NOMO-1 treated with DMSO at 0.1 percent for 48 hours (cell line): ENCODE measurements around the gene SBNO2.
"Not testable (repeated sequence)": the region's sequence is repeated elsewhere in the genome, so short reads cannot be mapped to it uniquely, and the experiment has no call there.

Experiments used
- DNase-seq: peaks from one replicate; lab custom pipeline; 2025; ENCODE audit not compliant: unreplicated experiment; lab: John Stamatoyannopoulos, UW

Gene SBNO2

DNA sequence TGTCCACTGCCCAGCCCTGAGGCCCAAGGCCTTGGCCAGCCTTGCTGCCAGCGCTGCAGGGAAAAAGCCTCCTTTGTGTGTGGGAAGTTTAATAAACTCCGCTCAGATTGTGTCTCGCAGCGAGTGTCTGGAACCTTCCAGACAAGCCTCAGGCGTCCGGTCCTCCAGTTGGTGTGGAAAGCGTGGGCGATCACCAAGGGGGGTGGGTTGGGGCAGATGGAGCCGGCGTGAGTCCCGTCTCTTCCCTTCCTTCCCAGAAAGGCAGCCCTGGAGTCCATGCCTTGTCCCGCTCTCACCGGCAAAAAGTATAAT is 36.1 kb upstream of the SBNO2 start:
- no peak for DNase-seq

DNA sequence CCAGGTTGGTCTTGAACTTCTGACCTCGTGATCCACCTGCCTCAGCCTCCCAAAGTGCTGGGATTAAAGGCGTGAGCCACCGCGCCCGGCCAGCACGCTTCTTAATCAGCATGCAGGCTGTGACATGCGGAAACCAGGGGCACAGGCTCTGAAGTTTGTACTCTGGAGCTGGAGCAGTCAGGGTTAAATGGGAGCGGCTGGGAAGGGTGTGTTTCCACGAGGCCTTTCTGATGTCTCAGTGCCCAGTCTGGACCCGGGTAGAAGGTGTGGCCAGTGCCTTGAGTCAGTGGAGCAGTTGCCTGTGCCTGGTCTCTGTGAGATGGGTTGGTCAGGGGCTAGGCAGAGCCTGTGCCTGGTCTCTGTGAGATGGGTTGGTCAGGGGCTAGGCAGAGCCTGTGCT is 34.8 kb upstream of the SBNO2 start:
- not testable (repeated sequence) for DNase-seq

DNA sequence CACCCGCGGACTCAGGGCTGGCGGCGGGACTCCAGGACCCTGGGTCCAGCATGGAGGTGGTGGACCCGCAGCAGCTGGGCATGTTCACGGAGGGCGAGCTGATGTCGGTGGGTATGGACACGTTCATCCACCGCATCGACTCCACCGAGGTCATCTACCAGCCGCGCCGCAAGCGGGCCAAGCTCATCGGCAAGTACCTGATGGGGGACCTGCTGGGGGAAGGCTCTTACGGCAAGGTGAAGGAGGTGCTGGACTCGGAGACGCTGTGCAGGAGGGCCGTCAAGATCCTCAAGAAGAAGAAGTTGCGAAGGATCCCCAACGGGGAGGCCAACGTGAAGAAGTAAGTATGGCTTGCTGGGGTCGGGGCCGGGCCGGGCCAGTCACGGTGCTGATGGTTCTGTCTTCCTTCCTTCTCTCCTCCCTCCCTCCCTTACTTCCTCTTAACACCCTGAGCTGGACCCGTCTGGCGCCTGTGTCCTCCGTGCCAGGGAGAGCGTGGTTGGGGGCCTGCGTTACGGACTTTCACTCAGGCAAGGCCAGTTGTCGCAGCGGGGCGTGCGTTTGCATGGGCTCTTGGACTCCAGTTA is 32.9 kb upstream of the SBNO2 start:
- DNase-seq, result no peak

DNA sequence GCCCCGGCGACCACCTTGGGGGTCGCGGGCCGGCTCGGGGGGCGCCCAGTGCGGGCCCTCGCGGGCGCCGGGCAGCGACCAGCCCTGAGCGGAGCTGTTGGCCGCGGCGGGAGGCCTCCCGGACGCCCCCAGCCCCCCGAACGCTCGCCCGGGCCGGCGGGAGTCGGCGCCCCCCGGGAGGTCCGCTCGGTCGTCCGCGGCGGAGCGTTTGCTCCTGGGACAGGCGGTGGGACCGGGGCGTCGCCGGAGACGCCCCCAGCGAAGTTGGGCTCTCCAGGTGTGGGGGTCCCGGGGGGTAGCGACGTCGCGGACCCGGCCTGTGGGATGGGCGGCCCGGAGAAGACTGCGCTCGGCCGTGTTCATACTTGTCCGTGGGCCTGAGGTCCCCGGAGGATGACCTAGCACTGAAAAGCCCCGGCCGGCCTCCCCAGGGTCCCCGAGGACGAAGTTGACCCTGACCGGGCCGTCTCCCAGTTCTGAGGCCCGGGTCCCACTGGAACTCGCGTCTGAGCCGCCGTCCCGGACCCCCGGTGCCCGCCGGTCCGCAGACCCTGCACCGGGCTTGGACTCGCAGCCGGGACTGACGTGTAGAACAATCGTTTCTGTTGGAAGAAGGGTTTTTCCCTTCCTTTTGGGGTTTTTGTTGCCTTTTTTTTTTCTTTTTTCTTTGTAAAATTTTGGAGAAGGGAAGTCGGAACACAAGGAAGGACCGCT is 32.2 kb upstream of the SBNO2 start:
- DNase-seq, result no peak

DNA sequence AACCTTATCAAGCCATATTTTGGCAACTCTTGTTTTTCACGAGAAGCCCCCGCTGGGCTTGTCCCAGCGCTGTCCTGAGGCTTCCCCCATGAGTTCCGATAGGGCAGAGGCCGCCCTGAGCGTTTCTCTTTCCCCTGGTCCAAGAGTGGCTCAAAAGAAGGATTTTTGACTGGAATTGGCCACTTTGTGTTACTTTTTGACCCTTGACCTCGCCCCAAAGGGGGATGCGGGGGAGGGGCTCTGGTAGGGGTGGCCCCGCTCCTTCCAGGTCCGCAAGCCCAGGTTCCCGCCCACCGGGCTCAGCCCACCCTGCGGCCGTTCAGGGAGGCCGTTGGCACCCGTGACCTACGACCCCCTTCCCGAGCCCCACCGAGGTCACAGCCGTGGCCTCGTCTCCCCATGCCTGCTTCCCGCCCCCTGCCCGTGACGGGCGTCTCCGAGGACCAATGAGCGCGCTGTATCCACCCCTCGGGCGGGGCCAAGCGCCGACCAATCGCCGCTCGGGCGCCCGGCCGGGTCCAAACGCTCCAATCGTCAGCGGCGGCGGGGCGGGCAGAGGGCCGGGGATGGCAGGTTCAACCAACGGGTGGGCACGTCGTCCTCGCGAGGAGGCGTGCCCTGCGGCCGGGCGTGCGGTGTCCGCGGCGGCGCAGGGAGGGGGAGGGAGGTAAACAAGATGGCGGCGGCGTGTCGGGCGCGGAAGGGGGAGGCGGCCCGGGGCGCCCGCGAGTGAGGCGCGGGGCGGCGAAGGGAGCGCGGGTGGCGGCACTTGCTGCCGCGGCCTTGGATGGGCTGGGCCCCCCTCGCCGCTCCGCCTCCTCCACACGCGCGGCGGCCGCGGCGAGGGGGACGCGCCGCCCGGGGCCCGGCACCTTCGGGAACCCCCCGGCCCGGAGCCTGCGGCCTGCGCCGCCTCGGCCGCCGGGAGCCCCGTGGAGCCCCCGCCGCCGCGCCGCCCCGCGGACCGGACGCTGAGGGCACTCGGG is 31.3 kb upstream of the SBNO2 start, which contains the start of gene STK11:
Gene STK11 (plus strand): TSS at position 665 of the 986 bp plus-strand sequence. CDS start 1,136 bp downstream, outside the sequence.
- DNase-seq, result peak; percentile 97

DNA sequence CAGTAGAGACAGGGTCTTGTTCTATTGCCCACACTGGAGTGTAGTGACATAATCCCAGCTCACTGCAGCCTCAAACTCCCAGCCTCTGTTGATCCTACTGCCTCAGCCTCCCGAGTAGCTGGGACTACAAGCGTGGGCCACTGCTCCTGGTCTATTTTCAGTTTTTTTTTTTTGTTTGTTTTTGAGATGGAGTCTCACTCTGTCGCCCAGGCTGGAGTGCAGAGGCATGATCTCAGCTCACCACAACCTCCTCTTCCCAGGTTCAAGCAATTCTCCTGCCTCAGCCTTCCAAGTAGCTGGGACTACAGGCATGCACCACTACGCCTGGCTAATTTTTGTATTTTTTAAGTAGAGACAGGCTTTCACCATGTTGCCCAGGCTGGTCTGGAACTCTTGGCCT is 26.5 kb upstream of the SBNO2 start:
- not testable (repeated sequence) for DNase-seq

DNA sequence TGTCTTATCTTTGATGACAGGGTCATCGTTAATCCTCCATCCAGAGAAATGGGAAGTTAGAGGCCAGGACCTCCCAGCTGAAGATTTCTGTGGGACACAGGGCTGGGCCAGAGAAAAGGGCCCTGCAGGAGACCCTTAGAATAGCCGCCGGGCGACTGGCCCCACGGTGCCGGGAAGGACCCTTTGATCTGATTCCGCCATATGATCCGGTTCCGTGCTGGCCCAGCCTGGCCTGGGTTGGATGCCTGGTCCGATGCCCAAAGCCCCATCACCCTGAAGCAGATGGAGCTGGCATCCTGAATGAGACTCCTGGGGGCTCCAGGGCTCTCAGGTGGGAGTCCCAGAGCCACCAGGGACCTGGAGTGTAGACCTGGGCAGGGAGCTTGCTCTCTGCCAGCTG is 25.5 kb upstream of the SBNO2 start:
- DNase-seq, result no peak

DNA sequence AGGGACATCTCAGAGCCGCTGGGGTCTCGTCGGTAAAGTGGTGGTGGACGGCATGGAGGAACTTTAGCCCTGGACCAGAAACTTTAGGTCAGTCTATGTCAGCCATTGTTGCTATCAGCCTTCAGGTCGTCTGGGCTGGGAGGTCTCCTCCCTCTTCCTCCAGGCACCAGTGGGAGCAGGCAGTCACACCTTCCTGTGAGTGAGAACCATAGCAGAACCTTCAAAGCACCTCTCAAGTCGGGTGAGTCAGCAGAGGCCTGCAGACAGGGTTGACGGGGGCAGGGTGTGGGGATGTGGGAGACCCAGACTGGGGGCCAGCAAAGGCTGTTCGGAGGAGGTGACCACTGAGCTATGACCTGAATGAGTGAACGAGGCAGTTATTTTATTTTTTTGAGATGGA is 15.4 kb upstream of the SBNO2 start:
- no peak for DNase-seq

DNA sequence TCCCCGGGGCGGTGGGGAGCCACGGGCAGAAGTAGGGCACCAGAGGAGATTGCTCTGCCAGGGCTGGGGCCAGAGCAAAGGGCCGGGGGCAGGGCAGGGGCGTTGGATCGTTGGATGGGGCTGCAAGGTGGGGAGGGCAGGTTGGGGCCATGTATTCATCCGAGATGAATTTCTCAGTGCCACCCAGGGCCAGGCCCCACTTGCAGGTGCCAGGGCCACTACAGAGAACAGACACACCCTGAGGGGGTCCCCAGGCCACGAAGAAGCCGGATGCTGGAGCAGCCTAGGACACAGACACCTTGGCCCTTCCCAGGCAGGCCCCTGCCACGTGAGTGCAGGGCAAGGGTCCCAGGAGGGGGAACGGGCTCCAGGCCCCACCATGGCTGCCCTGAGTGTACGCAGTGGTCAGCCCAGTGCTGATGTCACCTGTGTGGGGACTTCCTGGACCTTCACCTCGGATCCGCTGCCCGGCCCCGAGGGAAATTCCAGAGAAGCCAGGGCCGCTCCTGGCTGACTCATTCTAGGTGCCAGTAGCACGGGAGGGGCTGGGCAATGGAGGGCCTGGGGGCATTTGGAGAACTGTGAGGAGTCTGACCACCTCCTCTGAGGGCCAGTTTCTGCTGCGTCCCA is 9.6 kb upstream of the SBNO2 start:
- no peak for DNase-seq

DNA sequence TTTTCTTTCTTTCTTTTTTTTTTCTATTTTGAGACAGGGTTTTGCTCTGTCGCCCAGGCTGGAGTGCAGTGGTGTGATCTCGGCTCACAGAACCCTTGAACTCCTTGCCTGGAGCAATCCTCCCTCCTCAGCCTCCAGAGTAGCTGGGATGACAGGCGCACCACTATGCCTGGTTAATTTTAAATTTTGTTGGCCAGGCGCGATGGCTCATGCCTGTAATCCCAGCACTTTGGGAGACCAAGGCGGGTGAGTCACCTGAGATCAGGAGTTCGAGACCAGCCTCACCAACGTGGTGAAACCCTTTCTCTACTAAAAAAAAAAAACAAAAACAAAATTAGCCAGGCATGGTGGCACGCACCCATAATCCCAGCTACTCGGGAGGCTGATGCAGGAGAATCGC is 8.7 kb upstream of the SBNO2 start:
- DNase-seq, result no peak

DNA sequence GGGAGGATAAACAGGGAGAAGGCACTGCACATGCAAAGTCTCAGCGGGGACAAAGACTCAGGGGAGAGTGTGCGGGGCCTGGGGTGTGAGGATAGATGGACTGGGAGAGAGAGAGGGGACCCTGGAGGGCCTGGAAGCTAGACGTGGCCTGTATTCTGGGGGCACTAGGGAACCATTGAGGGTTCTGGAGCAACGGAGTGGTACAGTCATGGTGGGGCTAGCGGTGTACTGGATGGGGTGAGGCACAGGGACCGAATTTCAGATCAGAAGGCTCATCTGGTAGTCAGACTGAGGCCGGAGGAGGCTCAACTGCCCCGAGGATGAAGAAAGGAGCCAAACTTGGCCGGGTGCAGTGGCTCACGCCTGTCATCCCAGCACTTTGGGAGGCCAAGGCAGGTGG is 8.0 kb upstream of the SBNO2 start:
- no peak for DNase-seq

DNA sequence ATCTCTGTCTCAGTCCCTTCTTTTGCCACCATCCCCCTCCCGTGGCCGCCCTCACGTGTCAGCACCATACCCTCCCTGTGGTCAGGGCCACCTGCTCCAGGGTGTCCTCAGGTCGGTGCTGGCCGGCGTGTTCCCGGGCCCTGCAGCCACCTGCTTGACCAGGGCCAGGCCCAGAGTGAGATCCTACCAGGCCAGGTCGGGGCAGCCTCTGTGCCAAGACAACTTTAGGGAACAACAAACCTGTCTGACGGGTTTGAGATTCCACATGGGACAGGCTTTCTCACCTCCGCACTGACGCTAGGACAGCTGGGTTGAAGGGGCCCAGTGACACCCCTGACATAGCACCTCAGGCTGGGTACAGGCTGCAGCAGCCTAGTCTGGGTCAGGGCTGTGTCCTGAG is 7.5 kb upstream of the SBNO2 start:
- DNase-seq, result no peak

DNA sequence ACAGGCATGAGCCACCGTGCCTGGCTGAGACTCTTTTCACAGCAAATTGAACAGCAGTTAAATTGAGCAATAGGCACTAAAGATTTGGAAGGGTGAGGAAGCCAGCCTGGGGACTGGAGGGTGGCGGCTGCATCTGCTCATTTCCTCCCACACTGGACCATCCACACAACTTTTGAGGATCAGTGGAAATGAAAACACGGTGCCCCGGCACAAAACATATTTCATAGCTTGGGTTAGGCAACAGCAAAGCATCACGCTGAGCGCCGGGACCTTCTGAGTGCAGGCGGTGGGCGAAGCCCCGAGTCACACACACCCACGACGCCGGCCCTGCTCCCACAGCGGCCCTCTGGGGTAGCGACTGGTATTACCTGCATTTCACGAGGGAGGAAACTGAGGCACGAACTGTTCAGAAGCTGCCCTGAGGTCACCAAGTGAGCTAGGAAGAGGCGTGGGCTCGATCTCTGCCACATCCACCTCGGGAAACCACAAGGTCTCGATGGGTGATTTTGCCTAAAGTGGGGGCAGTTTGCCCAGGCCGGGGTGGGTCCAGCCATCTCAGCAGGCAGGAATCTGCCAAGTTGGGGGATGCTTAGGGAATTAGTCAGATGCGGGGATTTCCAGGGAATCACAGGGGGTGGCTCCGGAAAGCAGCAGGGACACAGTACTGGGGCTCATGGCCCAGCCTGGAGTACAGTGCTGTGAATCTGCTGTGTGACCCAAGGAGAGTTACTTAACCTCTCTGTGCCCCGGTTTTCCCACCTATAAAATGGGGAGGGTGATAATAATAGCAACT is 3.5 kb upstream of the SBNO2 start:
- peak; percentile 70 for DNase-seq

DNA sequence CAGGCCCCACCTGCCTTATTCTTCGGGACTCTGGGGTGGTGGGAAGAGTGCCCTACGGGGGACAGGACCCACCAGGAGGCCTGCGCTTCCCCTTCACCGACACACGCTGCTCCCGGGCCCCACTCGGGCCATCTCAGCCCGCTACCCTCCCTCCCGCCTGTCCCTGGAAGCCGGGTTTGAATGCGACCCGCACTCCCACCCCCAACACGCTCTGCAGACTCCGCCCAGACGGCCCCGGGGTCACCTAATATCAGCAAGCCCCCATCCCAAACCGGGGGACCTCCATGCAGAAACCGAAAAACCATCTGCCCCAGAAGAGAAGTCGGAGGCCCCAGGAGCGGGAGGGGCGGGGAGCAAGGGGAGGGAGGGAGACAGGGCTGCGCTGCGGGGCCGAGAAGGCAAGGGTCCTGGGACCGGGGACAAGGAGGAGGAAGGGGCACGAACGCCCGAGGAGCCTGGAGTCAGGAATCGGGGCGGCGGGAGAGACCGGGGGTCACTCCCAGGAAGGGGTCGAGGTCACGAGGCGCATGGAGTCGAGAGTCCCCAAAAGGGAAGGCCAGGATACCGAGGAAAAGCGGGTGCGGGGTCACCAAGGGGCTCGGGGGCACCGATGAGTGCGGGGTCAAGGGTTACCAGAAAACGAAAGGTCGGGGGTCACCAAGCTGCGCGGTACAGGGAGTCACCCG is 766 bp downstream of the SBNO2 start:
- peak; percentile 16 for DNase-seq

DNA sequence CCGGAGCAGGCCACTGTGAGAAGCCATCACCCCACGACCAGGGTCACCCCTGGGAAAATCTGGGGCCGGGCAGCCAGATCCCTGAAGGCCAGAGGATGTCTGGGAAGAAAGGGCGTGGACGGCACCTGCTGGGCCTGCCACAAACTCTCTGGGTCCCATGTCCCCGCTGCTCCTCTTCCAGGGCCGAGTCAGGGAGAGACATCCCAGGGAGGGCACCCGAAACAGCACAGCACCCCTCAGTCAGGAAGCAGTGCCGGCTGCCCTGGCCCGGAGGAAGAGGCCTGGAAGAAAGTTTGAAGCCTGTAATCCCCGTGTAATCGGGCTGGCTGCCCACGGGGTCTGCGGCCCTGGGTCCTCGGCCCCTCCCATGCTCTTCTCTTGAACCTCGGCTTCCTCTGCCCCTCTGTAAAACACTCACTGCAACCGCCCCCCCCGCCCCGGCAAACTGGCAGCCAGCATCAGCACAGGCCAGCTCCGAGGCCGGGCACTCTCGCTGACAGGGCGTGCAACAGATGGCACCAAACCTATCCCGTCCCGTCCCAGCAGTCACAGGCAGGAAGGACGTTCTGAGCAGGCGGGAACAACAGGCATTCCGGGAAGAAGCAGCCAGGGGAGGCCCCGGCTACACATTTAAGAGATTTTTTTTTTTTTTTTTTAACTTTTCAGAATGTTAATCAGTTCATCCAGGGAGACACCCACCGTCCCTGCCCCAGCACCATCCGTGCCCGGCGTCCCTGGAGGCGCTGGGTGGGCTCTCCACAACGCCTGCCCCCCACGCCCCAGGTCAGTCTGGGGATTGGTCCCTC is 1.5 kb downstream of the SBNO2 start:
- no peak for DNase-seq

DNA sequence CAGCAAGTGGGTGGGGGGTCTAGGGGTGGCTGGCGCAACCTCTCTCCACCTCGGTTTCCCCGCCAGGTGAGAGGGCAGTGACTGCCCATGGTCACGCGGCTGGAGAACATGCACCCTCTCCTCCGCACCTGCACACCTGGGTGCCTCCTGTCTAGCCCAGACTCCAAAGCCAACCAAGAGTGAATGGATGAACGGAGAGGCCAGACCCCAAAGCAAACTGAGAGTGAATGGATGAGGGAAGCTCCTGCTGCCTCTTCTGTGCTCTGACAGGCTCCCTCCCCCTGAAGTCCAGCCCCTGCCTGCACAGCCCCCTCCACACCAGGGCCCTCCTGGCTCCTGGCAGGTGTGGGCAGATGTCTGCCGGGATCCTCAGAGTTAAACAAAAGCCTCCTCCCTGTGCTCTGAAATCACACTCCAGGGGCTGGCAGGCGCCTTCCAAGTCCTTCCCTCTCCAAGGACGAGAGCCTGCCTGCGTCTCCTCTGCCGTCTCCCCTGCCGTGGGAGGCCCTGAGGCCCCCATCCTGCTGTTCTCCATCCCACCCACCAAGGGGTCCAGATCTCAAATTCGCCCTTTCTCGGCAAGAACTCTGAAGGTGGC is 2.2 kb downstream of the SBNO2 start:
- DNase-seq, result no peak

DNA sequence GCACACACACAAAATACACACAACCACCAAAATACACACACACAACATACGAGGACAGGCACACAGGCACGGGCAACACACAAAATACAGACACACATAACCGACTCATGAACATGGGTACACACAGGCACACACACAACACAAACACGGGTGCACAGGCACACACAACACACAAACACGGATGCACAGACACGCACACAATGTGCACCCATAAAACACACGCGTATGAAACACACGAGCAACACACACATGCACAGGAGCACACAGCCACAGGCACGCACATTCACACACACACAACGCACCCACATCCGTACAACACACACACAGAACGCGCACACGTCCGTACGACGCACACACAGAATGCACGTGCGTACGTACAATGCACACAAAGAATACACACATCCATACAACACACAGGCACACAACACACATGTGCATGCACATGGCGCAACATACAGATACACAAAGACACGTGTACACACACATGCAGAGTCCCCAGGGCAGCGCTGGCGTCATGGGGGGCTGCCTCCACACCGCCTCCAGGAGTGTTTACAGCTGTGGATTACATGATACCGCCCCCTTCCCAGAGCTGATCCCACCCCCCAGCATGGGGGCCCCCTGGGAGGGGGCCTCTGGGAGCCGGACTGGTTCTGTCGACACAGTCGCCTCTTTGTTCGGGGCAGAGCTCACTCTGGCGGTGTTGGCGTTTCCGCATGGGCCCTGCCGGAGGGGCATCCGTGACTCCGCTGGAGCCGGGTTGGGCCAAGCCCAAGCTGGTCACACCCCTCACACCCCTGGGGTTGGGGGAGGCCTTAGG is 2.9 kb downstream of the SBNO2 start:
- no peak for DNase-seq
